GM06990 (cell line): ENCODE measurements around the gene B4GALNT3.

Experiments used
- DNase-seq: peaks from one replicate; pipeline ENCODE4 v3.0.0-alpha.2; 2011; ENCODE audit not compliant: insufficient read length; ENCODE audit errors: extremely low read depth
- H3K27me3 ChIP-seq: replicated peaks from 2 replicates; pipeline ENCODE4 v1.6.0; 2011; ENCODE audit warnings: low read length; ENCODE audit not compliant: control insufficient read depth, insufficient read depth
- H3K36me3 ChIP-seq: 2 replicates; pipeline ENCODE4 v1.5.1; 2011; ENCODE audit warnings: low read length; ENCODE audit not compliant: control insufficient read depth, insufficient read depth
- H3K4me3 ChIP-seq: replicated peaks from 2 replicates; pipeline ENCODE4 v1.5.1; 2011; ENCODE audit warnings: low read depth, mild to moderate bottlenecking, control low read depth, low read length
- TF ChIP-seq, protein P1 (sequence below): IDR thresholded peaks from 2 replicates; pipeline ENCODE4 v1.5.1; 2011; ENCODE audit warnings: low read length, control low read depth, mild to moderate bottlenecking, inconsistent platforms; ENCODE audit not compliant: insufficient read depth, poor library complexity, severe bottlenecking

B4GALNT3 gene

GRCh38 chr12:505221-505620, 45.5 kb downstream of the B4GALNT3 start:
- H3K36me3 ChIP-seq, result no peaks in the 10 kb centered on the region
- H3K4me3 ChIP-seq, result no peak overlapping the region
- peaks cover 9% of the 10 kb centered on the region for H3K27me3 ChIP-seq
- DNase-seq, result no peak
- TF ChIP-seq, protein P1, sequence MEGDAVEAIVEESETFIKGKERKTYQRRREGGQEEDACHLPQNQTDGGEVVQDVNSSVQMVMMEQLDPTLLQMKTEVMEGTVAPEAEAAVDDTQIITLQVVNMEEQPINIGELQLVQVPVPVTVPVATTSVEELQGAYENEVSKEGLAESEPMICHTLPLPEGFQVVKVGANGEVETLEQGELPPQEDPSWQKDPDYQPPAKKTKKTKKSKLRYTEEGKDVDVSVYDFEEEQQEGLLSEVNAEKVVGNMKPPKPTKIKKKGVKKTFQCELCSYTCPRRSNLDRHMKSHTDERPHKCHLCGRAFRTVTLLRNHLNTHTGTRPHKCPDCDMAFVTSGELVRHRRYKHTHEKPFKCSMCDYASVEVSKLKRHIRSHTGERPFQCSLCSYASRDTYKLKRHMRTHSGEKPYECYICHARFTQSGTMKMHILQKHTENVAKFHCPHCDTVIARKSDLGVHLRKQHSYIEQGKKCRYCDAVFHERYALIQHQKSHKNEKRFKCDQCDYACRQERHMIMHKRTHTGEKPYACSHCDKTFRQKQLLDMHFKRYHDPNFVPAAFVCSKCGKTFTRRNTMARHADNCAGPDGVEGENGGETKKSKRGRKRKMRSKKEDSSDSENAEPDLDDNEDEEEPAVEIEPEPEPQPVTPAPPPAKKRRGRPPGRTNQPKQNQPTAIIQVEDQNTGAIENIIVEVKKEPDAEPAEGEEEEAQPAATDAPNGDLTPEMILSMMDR, result no peak

DNA sequence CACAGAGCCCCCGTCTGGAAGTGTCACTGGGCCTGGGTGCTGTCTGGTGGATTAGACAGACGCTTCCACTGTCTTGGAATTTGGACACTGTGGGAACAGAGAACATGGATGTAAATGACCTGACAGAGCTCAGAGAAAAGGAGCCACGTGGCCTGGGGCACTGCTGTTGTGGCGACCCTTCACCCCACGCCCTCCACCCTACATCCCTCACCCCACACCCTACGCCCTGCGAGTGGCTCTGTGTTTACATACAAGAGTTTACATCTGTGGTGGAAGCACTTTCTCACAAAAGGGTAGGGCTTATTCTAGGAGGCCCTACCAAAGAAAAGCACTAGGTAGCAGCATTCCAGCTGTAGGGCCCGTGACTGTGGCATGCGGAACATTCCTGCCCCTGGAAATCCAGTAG, 47.7 kb downstream of the B4GALNT3 start:
- H3K27me3 ChIP-seq, result peaks cover 7% of the 10 kb centered on the region
- no peak for DNase-seq
- no peak overlapping the region for H3K4me3 ChIP-seq
- no peaks in the 10 kb centered on the region for H3K36me3 ChIP-seq
- TF ChIP-seq, protein P1, result no peak

DNA sequence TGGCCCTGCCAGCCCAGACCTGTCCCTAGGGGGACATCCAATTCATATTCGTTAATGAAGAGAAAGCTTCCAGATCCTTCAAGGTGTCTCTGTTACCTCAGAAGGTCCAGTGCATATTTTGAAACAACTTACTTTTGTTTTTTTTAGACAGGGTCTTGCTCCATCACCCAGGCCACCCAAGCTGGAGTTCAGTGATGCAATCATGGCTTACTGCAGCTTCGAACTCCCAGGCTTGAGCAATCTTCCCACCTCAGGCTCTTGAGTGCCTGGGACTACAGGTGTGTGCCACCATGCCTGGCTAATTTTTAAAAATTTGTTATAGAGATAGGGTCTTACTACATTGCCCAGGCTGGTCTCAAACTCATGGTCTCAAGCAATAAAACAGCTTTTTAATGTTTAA, 48.4 kb downstream of the B4GALNT3 start:
- Histone ChIP-seq H3K27me3 (peaks cover 7% of the 10 kb centered on the region), H3K4me3 (no peak overlapping the region), H3K36me3 (no peaks in the 10 kb centered on the region)
- DNase-seq, result no peak
- TF ChIP-seq, protein P1, result no peak

- H3K36me3 ChIP-seq, result no peaks in the 10 kb centered on the region
- H3K4me3 ChIP-seq, result no peak overlapping the region
- peaks cover 4% of the 10 kb centered on the region for H3K27me3 ChIP-seq
- TF ChIP-seq, protein P1, result no peak
- no peak for DNase-seq
Observed at GRCh38 chr12:508795-509194, 49.1 kb downstream of the B4GALNT3 start.

DNA sequence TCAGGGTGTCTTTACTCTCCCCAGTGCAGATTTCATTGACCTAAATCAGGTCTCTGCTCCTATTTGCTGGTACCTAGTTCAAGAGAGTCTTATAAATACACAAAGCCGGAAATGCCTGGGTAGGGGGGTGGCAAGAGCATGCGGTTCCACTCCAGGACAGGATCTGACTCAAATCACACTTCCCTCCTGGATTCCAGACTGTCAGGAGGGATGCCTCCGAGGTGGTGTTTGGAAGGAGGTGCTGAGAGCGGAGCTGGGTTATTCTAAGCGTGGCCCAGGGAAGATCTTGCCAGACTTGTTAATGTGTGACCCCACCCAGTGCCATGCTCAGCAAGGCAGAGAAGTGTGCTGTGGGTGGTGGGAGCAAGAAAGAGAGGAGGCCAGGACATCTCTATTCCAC, 49.8 kb downstream of the B4GALNT3 start:
- DNase-seq, result no peak
- Histone ChIP-seq H3K27me3 (peaks cover 4% of the 10 kb centered on the region), H3K4me3 (no peak overlapping the region), H3K36me3 (no peaks in the 10 kb centered on the region)
- TF ChIP-seq, protein P1, result no peak

DNA sequence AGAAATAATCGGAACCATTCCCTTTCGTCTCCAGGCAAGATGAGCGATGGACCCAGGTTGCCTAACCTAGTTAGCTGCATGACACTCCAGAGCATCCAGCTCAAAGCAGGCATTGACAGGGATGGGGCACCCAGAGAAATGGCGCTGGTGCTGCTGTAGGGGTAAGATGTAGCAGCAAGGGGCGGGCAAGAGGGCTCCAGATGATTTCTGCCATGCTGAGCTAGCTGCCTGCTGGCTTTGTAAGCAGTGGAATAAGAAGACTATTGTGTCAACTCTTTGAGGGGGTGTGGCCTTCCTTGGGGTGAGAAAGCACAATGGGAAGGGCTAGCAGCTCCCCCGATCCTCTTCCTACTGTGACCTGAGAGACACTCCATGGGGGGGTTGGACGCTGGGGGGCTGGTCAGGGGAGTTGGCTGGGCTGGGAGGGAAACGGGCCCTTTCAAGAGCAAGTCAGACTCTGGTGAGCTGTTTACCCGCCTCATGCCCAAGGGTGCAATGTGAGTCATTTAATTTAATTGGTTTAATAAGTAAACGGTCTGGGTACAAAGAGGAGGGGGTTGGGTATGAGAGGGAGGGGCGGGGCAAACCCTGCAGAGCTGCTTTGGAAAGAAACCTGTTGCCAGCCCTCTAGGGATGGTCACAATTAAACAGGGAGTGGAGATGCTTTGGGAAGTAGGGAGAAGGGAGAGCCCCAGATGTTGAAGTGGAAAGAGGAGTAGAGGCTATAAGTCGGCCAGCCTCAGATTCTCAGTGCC, 50.5 kb downstream of the B4GALNT3 start:
- Histone ChIP-seq H3K4me3 (no peak overlapping the region), H3K27me3 (peaks cover 4% of the 10 kb centered on the region), H3K36me3 (no peaks in the 10 kb centered on the region)
- DNase-seq, result no peak
- TF ChIP-seq, protein P1, result no peak
